ENCODE results near the gene MED12L.

- TF ChIP-seq CTCF (IDR thresholded peaks at IDR 0.05): no peak
- TF ChIP-seq POLR2A (IDR thresholded peaks at IDR 0.05): no peak
These were observed 210.8 kb downstream of the MED12L start for GRCh38 chr3:151296226-151296625.

Data from esophagus squamous epithelium (tissue), 4 donors.